Loucy (cell line): ENCODE data around the gene PNLIPRP1.

Experiments
- CTCF ChIP-seq: fragments of 200-600 bp; sonication (generic); conservative IDR thresholded peaks from 2 replicates; pipeline ENCODE4 v1.5.1; 2014; ENCODE audit warnings: mild to moderate bottlenecking, antibody characterized with exemption, low read length
- EZH2phosphoT487 ChIP-seq: fragments of 200-600 bp; IDR thresholded peaks from 2 replicates; pipeline ENCODE4 v1.6.1; 2018; ENCODE audit warnings: antibody characterized with exemption, mild to moderate bottlenecking, moderate library complexity, borderline replicate concordance

GRCh38 chr10:116610443-116611152, 19.8 kb downstream of the PNLIPRP1 start:
- TF ChIP-seq CTCF (no peak), EZH2phosphoT487 (no peak)
